K562 (cell line): ENCODE results near the gene PIK3C2G.

ENCODE experiments used
- SIX5 ChIP-seq, 2 experiments: IDR thresholded peaks; 2 replicates each; pipeline ENCODE4 v1.6.1; 2011; ENCODE audit warnings: low read length in 2 of 2, borderline replicate concordance in 1 of 2, low read depth in 1 of 2, mild to moderate bottlenecking in 1 of 2, moderate library complexity in 1 of 2; ENCODE audit not compliant: insufficient read depth in 1 of 2
- THRAP3 ChIP-seq: fragments of 450-650 bp; IDR thresholded peaks from 2 replicates; pipeline ENCODE4 v1.6.1; 2016; ENCODE audit warnings: mild to moderate bottlenecking, inconsistent platforms, borderline replicate concordance

- TF ChIP-seq THRAP3 (no peak), SIX5 (IDR thresholded peaks at IDR 0.05; ENCODE audit: borderline replicate concordance in 1 of 2, insufficient read depth in 1 of 2, low read depth in 1 of 2, low read length in 2 of 2) (no peak)
Observed at GRCh38 chr12:18258929-18259328, 2.4 kb upstream of the PIK3C2G start.
